Activated CD4-positive, alpha-beta T cell treated with anti-CD3 and anti-CD28 coated beads for 4 hours (primary cell): ENCODE data around the gene LCE1F.

Experiments
- DNase-seq, 2 donors: peaks; one replicate each; pipeline ENCODE4 v3.0.0-alpha.2; 2020

LCE1F gene

GRCh38 chr1:152774875-152775274, at the start of gene LCE1F:
TSS of gene LCE1F (plus strand) at chr1:152775140. CDS start at chr1:152776372, 1,232 bp downstream.
- no peak for DNase-seq

- no peak for DNase-seq
These were observed 49.7 kb upstream of the LCE1F start for GRCh38 chr1:152725261-152725660.

- DNase-seq: no peak
These were observed 46.0 kb upstream of the LCE1F start for GRCh38 chr1:152728986-152729385.

- DNase-seq: no peak
These were observed 39.3 kb upstream of the LCE1F start for GRCh38 chr1:152735648-152736047.

GRCh38 chr1:152737997-152738396, 36.9 kb upstream of the LCE1F start:
- DNase-seq: no peak

GRCh38 chr1:152739841-152740240, 35.1 kb upstream of the LCE1F start:
- DNase-seq: no peak

GRCh38 chr1:152741656-152742055, 33.3 kb upstream of the LCE1F start:
- DNase-seq: no peak

GRCh38 chr1:152743371-152744145, 31.4 kb upstream of the LCE1F start:
- no peak for DNase-seq

- no peak for DNase-seq
These were observed 29.6 kb upstream of the LCE1F start for GRCh38 chr1:152745289-152745704.

- DNase-seq: no peak
These were observed 29.0 kb upstream of the LCE1F start for GRCh38 chr1:152745765-152746444.

- DNase-seq: no peak
These were observed 27.1 kb upstream of the LCE1F start for GRCh38 chr1:152747831-152748230.

- no peak for DNase-seq
These were observed 22.7 kb upstream of the LCE1F start for GRCh38 chr1:152752225-152752624.

GRCh38 chr1:152753586-152753985, 21.4 kb upstream of the LCE1F start:
- DNase-seq: no peak

GRCh38 chr1:152756872-152757271, 18.1 kb upstream of the LCE1F start:
- no peak for DNase-seq

- no peak for DNase-seq
These were observed 17.2 kb upstream of the LCE1F start, which contains the start of gene KPRP for GRCh38 chr1:152757747-152758146. TSS of gene KPRP (plus strand) at chr1:152758025. CDS start at chr1:152759589, 1,564 bp downstream.

- no peak for DNase-seq
These were observed 16.3 kb upstream of the LCE1F start for GRCh38 chr1:152758636-152759035.

GRCh38 chr1:152759453-152760173, 15.3 kb upstream of the LCE1F start:
- no peak for DNase-seq

- DNase-seq: no peak
These were observed 14.3 kb upstream of the LCE1F start for GRCh38 chr1:152760551-152761190.

GRCh38 chr1:152761609-152762213, 13.2 kb upstream of the LCE1F start:
- DNase-seq: no peak

GRCh38 chr1:152768847-152769533, 6.0 kb upstream of the LCE1F start:
- DNase-seq: no peak

- DNase-seq: no peak
These were observed 4.5 kb upstream of the LCE1F start for GRCh38 chr1:152770411-152770810.

- no peak for DNase-seq
These were observed 1.4 kb downstream of the LCE1F start for GRCh38 chr1:152776361-152776760.
